ENCODE data around the gene IGFL1.
"Not testable (repeated sequence)": the region's sequence is repeated elsewhere in the genome, so short reads cannot be mapped to it uniquely, and the experiment has no call there.

Gene IGFL1

DNA sequence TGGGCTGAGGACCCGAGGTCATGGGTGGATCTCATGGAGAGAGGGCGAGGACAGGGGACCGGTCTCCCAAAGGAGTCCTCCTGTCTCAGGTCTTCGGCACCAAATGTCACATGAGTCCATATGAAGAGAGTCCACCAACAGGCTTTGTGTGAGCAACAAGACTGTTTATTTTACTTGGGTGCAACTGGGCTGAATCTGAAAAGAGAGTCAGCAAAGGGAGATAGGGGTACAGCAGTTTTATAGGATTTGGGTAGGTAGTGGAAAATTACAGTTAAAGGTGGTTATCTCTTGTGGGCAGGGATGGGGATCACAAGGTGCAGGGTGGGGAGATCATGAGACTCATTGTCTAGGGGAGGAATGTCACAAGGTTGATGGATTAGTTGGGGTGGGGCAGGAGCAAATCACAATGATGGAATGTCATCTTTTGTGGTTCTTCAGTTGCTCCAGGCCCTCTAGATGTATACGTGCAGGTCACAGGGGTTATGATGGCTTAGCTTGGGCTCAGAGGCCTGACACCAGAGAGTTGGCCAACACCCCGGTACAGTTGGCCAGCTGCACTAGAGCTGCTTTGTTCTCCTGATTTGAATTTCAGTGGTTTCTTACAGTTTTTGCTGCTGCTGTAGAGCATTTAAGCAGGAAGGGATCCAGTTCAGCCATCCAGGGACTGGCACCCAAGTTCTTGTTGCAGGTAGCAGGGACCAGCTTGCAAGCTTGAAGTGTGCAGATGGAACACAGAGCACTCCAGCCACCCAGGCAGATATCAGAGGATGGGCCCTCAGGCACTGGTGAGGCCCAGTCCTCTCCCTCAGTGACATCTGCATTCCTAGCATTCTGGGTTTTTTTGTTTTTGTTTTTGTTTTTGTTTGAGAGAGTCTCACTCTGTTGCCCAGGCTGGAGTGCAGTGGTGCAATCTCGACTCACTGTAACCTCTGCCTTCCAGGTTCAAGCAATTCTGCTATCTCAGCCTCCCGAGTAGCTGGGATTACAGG, 26.4 kb upstream of the IGFL1 start:
- no peak for DNase-seq

DNA sequence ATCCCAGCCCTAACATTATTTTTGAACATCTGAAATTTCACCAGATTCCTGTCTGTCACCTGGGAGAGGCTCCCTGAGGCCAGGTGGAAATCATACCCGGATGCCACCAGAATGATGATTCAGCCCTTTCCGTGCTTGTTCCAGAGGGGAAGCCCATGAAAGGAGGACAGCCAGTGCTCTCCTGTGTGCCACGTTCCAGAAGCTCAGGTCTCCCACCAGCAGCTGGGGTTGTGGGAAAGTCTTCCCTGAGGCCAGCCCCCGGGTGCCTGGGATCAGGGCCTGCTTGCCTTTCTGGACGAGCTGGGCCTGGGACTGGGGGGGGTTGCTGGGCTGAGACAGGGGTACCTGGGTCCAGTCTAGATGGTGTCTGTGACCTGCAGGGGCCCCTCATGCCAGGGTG, 25.5 kb upstream of the IGFL1 start:
- no peak for DNase-seq

GRCh38 chr19:46205183-46205984, 24.2 kb upstream of the IGFL1 start:
- DNase-seq, result no peak

DNA sequence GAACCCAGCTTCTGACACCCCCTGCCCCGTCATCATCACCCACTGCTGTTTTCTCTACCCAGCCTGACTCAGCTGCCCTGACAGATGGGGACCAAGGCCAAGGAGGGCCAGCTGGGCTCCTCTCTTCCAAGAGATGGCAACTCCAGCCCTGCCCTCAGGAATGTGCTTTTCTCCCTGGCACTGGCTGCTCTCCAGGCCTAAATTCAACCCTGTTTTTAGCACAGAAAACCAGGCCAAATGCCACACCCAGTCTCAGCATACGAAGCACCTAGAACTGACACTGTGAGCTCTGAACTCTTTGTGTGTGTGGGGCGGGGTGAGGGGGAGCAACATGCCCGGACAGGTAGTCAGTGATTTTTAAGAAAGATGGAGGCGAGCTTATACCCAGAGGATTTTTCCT, 23.4 kb upstream of the IGFL1 start:
- no peak for DNase-seq

- no peak for DNase-seq
Measured at GRCh38 chr19:46206682-46207081, 22.9 kb upstream of the IGFL1 start.

DNA sequence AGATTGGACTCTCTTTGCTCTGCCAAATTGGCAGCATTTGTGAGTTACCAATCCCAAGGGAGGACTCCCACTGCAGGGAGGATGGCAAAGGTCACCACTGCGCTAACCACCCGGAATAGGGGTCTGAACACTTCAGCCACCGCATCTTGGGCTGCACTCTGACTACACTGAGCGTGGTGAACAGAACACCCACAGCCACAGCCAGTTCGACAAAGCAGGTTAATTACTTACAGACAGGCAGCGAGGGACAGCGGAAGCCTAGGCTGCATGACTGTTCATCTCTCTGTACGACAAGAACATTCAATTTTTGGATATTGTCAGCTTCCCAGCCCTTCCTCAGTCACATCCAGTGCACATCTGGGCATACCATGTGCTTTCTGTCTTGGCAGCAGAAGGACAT, 21.7 kb upstream of the IGFL1 start:
- not testable (repeated sequence) for DNase-seq

DNA sequence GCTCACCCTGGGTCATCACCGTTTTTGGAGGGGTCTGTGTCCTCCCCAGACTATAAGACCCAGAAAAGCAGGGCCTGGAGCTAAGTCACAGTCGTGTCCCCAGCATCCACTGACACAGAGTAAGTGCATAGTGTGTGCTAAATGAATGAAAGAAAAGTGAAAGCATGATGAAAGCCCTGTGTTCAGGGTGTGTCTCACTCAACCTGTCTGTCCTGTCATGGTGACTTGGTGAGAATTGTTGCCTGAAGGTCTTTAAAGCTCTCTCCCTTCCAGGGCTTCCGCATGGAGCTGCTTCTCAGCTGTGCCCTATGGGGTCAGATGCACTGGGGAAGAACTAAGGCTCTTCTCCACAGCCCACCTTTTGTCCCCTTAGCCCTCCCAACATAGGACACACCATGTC, 20.5 kb upstream of the IGFL1 start:
- DNase-seq, result no peak

DNA sequence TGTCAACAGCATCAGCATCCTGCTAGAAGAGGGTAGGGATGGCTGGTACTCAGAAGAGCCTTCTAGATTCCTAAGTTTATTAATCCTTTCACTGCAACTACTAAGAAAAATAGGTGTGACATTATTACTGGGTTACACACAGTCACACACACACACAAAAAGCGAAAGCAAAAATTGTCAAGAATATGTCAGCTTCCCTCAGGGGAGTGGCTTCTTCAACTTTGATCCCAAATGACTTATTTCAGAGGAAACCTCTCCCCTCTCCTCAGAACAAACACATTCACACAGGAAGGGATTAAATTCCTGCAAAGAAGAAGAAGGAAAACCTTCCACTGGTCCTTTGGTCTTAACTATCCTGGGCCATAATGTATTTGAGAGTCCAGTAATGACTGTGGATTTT, 20.1 kb upstream of the IGFL1 start:
- DNase-seq, result no peak

DNA sequence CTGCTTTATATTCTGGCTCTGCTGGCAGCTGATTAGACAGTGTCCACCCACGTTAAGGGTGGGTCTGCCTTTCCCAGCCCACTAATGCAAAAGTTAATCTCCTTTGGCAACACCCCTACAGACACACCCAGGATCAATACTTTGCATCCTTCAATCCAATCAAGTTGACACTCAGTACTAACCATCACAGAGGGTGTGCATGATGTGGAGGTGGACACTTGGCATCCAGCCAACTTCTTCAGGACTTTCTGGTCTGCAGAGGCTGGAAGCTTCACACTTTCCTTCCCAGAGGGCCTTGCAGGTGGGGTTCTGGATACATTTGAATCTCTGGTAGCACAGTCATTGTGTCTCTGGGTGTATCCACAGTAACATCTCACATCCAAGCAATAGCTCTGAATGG, 18.9 kb upstream of the IGFL1 start:
- no peak for DNase-seq

- no peak for DNase-seq
Measured at GRCh38 chr19:46211201-46211881, 18.2 kb upstream of the IGFL1 start.

DNA sequence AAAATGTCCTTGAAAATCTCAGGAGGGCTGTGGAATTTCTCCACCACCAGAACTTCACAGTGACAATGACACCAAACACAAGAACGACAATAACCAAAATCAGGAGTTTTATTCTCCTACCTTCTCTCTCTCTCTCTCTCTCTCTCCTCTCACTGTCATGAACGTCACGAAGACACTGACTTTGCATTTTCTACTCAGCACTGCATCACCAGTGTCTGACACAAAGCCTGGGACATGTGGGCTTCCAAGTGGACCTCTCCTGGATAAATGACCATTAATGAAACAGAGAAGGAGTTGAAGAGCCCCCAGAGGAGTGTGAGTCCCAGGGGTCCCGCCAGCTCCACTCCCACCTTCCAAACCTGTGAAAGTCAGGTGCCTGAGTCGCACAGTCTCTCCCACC, 16.9 kb upstream of the IGFL1 start:
- DNase-seq, result not testable (repeated sequence)

DNA sequence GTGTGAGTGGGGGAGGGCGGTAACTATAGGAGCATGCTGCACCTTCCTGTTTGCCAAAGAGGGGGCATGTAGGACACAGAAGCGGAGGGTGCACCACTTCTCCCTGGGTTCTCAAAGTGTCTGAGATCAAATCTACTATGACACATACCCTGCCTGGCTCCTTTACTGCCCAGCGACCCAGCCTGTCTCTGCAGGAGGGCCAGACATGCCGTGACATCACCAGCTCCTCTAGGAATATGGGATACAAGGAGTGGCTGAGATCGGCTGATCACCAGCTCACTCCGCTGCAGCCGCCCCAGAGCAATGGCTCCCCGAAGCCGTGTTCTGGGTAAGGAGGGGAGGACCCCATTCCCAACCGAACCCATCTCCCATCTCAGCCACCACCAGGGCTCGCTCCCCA, 16.4 kb upstream of the IGFL1 start:
- no peak for DNase-seq

DNA sequence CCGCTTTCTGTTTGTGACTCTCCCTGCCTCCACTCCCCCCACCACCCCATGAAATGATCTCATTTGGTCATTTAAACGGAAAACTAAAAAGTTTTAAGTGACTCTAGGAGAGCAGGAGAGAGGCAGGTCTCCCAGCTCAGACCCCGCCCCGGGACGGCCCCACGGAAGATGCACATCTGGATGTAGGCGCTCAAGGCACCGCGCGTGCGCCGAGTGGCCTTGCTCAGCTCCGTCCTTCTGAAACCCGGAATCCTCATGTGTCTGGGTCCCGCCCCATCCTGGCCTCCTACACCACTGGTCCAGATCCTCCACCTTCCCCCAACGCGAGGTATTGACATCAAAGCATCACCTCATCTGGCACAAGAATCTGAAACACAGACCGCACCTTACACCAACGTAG, 15.7 kb upstream of the IGFL1 start:
- no peak for DNase-seq

DNA sequence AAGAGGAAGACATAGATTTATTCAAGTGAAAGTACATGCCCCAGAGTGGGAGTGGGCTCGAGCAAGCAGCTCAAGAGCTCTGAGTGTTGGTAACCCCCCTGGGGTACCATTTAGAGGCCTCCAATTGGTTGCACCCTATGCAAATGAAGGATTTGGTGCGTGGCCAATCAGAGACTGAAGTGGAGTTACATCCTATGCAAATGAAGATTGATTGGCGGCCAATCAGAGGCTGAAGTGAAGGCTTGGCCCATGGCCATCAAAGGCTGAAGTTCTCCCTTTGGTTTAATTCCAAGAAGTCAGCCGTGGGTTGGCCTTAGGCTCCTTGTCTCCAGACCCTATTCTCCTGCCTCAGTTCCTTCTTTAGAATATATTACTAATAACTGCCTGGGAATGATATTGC, 12.9 kb upstream of the IGFL1 start:
- DNase-seq, result no peak

DNA sequence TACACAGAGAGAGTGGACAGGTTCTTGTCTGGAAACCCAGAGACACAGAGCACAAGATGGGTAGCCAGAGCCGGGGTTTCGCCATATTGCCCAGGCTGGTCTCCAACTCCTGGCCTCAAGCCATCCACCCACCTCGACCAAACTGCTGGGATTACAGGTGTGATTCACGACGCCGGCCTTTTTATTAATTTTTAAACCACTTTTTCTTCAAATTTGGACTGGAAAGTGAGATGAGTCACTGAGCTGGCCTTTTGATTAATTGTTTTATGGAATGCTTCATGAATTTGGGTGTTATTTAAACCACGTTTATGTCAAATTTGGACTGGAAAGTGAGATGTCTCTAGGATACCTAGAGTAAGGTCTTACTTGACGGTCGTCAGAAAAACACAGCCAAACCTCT, 12.1 kb upstream of the IGFL1 start:
- no peak for DNase-seq

- DNase-seq, result no peak
Measured at GRCh38 chr19:46218160-46218559, 11.4 kb upstream of the IGFL1 start.

GRCh38 chr19:46220038-46220615, 9.4 kb upstream of the IGFL1 start:
- DNase-seq, result no peak

DNA sequence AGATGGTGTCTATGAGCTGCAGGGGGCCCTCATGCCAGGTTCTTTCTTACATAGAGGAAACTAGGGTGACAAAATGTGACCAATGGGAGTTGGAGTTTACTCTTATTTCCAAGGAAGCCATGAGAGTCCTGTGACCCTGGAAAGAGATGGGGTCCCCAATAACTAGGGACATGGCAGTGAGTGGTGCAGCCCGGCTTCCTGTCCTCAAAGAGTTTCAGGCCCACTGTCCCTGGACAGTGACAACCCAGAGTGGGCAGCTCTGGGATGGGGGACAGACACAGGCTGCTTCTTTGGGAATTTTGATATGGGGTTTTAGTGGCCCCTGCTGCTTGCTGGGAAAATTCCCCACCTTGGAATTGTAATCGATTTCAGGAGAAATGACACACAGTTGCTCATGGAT, 8.4 kb upstream of the IGFL1 start:
- DNase-seq, result no peak

- DNase-seq, result no peak
Measured at GRCh38 chr19:46221981-46222610, 7.4 kb upstream of the IGFL1 start.

DNA sequence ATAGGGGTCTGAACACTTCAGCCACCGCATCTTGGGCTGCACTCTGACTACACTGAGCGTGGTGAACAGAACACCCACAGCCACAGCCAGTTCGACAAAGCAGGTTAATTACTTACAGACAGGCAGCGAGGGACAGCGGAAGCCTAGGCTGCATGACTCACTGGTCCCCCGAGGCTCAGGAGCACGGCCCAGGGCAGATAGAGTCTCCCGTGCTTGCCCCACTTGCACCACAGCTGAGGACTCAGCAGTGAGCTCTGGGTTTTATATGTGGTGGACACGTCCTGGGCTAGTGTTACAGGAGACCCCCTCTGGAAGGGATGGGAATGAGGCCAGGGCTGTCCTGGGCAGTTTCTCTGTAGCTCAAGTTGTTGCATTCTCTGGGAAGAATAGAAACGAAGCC, 5.8 kb upstream of the IGFL1 start:
- DNase-seq, result not testable (repeated sequence)

DNA sequence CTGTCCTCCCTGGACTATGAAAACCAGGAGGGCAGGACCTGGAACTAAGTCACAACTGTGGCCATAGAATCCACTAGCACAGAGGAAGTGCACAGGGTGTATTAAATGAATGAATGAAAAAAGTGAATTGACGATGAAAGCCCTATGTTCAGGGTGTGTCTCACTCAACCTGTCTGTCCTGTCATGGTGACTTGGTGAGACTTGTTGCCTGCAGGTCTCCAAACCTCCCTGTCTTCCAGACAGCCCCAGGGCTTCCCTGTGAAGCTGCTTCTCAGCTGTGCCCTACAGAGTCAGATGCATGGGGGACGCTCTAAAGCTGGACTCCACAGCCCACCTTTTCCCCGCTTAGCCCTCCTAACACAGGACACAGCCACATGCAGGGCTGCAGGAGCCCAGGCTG, 4.8 kb upstream of the IGFL1 start:
- no peak for DNase-seq

DNA sequence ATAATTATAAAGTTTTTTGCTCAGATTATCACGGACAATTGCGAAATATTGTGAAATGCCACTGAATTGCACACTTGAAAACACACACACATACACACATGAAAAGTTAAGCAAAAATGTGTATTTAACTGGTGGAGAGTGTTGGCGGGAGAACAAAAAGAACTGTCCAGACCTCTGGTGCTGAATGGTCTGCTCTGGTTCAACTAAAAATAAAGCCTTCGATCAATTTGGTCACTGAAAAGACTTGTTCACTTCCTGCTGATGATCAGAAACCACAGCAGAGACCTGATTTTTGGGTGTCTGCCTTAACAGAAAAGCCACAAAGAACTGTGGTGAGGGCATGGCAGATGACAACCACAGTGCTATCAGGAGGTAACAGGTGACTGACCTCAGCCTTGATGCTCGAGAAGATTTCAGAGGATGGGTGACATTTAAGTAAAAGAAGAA, 4.0 kb upstream of the IGFL1 start:
- no peak for DNase-seq

Measured in SHP77 (cell line).